HepG2 (cell line): ENCODE results near the gene NELFB. TPM values are rescaled to one million over a fixed set of nuclear protein-coding genes. Genes with fewer than 3 reads are reported as not detected.

Source experiments
- GATAD1 ChIP-seq: IDR thresholded peaks from 2 replicates; pipeline ENCODE4 v1.6.1; 2016; ENCODE audit warnings: missing genetic modification reagents, missing compliant biosample characterization
- HOXA3 ChIP-seq: sonication (generic); formaldehyde crosslinking; IDR thresholded peaks from 2 replicates; pipeline ENCODE4 v1.5.0; 2020; ENCODE audit warnings: missing genetic modification reagents
- KDM4B ChIP-seq: sonication (generic); formaldehyde crosslinking; IDR thresholded peaks from 2 replicates; pipeline ENCODE4 v1.4.0; 2020; ENCODE audit warnings: missing genetic modification reagents
- MED13 ChIP-seq: sonication (generic); formaldehyde crosslinking; IDR thresholded peaks from 2 replicates; pipeline ENCODE4 v1.5.0; 2020; ENCODE audit warnings: missing genetic modification reagents
- NFKB2 ChIP-seq: sonication (generic); formaldehyde crosslinking; IDR thresholded peaks from 2 replicates; pipeline ENCODE4 v1.4.0; 2020; ENCODE audit warnings: missing genetic modification reagents, borderline replicate concordance
- RARA ChIP-seq: IDR thresholded peaks from 2 replicates; pipeline ENCODE4 v1.6.1; 2016; ENCODE audit warnings: missing genetic modification reagents, missing compliant biosample characterization
- SOX5 ChIP-seq: IDR thresholded peaks from 2 replicates; pipeline ENCODE4 v1.6.1; 2016; ENCODE audit warnings: borderline replicate concordance
- TCF12 ChIP-seq, 2 experiments: fragments of 450-650 bp in 1 of 2; sonication (generic) in 1 of 2; formaldehyde crosslinking in 1 of 2; IDR thresholded peaks; 2 replicates each; pipeline versions ENCODE4 v1.6.1 to v1.8.0; 2017 to 2022; ENCODE audit warnings: antibody characterized with exemption in 1 of 2, mild to moderate bottlenecking in 1 of 2, missing genetic modification reagents in 1 of 2, moderate library complexity in 1 of 2
- YY1 ChIP-seq: IDR thresholded peaks from 2 replicates; pipeline ENCODE4 v1.6.1; 2011; ENCODE audit warnings: low read length, low read depth, moderate library complexity, mild to moderate bottlenecking; ENCODE audit not compliant: insufficient read depth, insufficient replicate concordance
- ZFP62 ChIP-seq: sonication (generic); formaldehyde crosslinking; IDR thresholded peaks from 2 replicates; pipeline ENCODE4 v1.4.0; 2020; ENCODE audit warnings: missing genetic modification reagents
- ZNF251 ChIP-seq: sonication (generic); formaldehyde crosslinking; IDR thresholded peaks from 2 replicates; pipeline ENCODE4 v1.9.0; 2021; ENCODE audit warnings: mild to moderate bottlenecking, missing genetic modification reagents
- ZNF564 ChIP-seq: sonication (generic); formaldehyde crosslinking; IDR thresholded peaks from 2 replicates; pipeline ENCODE4 v1.8.1; 2023; ENCODE audit warnings: mild to moderate bottlenecking, missing genetic modification reagents
- polyA plus RNA-seq, 8 experiments: library from polyadenylated mRNA; depleted of rRNA in 3 of 8; stranded (reverse) in 7 of 8; unstranded in 1 of 8; fragments of >200 nt; fragmentation: Illumina TruSeq in 4 of 8; extraction: Trizol in 4 of 8; gene quantifications; 2 replicates each; pipeline versions ENCODE4 v1.2.1 to v1.2.3, GENCODE V29; 2011 to 2016; ENCODE audit warnings: low read depth in 4 of 8, missing spikeins in 1 of 8, mixed read lengths in 1 of 8; ENCODE audit not compliant: insufficient read depth in 1 of 8
- total RNA-seq, 5 experiments: library from RNA; depleted of rRNA; stranded (reverse); fragments of >200 nt; fragmentation: Illumina TruSeq; extraction: Trizol; gene quantifications; 2 replicates each; pipeline ENCODE4 v1.2.3, GENCODE V29; 2016; ENCODE audit warnings: low read depth in 1 of 5
- TF ChIP-seq, protein P1 (sequence below): sonication (generic); formaldehyde crosslinking; IDR thresholded peaks from one replicate; pipeline ENCODE4 v1.5.1; 2020; ENCODE audit warnings: mild to moderate bottlenecking, missing genetic modification reagents; ENCODE audit errors: not compliant biosample characterization
- TF ChIP-seq, protein P2 (sequence below), 2 experiments: fragments of 450-650 bp in 1 of 2; sonication (generic) in 1 of 2; formaldehyde crosslinking; IDR thresholded peaks; 2 replicates each; pipeline versions ENCODE4 v1.5.0 to v1.8.0; 2020 to 2022; ENCODE audit warnings: mild to moderate bottlenecking in 1 of 2, missing genetic modification reagents in 1 of 2
- TF ChIP-seq, protein P3 (sequence below), 2 experiments: sonication (generic) in 1 of 2; formaldehyde crosslinking in 1 of 2; IDR thresholded peaks; 2 replicates each; pipeline versions ENCODE4 v1.5.1 to v1.6.1; 2011 to 2020; ENCODE audit warnings: borderline replicate concordance in 1 of 2, low read depth in 1 of 2, low read length in 1 of 2, mild to moderate bottlenecking in 1 of 2, missing genetic modification reagents in 1 of 2, moderate library complexity in 1 of 2

The NELFB gene
- total and polyA plus RNA-seq, 2 of the 13 experiments (the other 11 are each of a cell fraction or from before 2014, with no cell fraction given) = 26.5 to 45.8 TPM

DNA sequence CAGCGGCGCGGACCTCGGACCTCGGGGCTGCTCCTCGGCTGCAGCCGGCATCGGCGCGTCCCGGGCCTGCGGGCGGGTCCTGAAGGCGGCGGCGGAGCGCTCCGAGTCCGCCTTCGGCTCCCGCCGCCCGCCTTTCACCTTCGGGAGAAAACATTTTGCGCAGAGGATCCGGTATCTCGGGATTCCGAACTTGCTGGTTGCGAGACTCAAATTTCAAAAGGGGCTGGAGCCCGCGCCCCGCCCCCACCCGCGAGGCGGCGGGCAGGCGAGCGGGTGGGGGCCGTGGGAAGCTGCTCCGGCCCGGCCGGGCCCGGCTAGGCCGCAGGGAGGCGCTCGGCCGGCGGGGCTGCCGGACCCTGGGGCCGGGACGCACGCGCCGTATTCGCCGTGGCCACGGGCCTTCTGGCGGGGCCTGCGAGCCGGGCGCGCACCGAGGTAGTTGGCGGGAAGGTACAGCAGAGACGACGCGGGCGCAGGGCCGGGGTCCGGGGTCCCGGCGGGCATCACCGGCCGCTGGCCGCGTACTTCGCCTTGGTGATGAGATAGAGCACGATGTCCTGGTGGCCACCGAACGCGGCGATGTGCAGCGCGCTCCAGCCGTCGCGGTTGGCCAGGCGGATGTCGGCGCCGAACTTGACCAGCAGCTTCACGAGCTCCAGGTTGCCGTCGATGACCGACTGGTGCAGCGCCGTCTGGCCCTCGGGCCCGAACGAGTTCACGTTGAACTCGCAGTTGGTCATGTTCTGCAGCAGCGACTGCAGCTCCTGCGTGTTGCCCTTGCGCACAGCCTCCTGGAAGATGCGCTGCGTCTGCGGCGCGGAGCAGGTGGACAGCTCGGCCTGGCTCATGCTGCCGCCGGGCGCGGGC lies 46.2 kb downstream of the NELFB start (continued):
- TF ChIP-seq, protein P1, sequence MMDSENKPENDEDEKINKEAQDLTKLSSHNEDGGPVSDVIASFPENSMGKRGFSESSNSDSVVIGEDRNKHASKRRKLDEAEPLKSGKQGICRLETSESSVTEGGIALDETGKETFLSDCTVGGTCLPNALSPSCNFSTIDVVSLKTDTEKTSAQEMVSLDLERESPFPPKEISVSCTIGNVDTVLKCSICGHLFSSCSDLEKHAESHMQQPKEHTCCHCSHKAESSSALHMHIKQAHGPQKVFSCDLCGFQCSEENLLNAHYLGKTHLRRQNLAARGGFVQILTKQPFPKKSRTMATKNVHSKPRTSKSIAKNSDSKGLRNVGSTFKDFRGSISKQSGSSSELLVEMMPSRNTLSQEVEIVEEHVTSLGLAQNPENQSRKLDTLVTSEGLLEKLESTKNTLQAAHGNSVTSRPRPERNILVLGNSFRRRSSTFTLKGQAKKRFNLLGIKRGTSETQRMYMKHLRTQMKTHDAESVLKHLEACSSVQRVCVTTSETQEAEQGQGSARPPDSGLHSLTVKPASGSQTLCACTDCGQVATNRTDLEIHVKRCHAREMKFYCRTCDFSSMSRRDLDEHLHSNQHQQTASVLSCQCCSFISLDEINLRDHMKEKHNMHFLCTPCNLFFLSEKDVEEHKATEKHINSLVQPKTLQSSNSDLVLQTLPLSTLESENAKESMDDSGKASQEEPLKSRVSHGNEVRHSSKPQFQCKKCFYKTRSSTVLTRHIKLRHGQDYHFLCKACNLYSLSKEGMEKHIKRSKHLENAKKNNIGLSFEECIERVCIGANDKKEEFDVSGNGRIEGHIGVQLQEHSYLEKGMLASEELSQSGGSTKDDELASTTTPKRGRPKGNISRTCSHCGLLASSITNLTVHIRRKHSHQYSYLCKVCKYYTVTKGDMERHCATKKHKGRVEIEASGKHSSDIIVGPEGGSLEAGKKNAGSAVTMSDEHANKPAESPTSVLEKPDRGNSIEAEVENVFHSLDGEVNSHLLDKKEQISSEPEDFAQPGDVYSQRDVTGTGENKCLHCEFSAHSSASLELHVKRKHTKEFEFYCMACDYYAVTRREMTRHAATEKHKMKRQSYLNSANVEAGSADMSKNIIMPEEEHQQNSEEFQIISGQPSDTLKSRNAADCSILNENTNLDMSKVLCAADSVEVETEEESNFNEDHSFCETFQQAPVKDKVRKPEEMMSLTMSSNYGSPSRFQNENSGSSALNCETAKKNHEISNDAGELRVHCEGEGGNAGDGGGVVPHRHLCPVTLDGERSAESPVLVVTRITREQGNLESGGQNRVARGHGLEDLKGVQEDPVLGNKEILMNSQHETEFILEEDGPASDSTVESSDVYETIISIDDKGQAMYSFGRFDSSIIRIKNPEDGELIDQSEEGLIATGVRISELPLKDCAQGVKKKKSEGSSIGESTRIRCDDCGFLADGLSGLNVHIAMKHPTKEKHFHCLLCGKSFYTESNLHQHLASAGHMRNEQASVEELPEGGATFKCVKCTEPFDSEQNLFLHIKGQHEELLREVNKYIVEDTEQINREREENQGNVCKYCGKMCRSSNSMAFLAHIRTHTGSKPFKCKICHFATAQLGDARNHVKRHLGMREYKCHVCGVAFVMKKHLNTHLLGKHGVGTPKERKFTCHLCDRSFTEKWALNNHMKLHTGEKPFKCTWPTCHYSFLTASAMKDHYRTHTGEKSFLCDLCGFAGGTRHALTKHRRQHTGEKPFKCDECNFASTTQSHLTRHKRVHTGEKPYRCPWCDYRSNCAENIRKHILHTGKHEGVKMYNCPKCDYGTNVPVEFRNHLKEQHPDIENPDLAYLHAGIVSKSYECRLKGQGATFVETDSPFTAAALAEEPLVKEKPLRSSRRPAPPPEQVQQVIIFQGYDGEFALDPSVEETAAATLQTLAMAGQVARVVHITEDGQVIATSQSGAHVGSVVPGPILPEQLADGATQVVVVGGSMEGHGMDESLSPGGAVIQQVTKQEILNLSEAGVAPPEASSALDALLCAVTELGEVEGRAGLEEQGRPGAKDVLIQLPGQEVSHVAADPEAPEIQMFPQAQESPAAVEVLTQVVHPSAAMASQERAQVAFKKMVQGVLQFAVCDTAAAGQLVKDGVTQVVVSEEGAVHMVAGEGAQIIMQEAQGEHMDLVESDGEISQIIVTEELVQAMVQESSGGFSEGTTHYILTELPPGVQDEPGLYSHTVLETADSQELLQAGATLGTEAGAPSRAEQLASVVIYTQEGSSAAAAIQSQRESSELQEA (CRISPR knock-in tag) = no peak
- TF ChIP-seq, protein P2, sequence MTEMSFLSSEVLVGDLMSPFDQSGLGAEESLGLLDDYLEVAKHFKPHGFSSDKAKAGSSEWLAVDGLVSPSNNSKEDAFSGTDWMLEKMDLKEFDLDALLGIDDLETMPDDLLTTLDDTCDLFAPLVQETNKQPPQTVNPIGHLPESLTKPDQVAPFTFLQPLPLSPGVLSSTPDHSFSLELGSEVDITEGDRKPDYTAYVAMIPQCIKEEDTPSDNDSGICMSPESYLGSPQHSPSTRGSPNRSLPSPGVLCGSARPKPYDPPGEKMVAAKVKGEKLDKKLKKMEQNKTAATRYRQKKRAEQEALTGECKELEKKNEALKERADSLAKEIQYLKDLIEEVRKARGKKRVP (CRISPR knock-in tag; IDR thresholded peaks at IDR 0.05) = no peak
- TF ChIP-seq KDM4B = no peak
- no peak for TF ChIP-seq ZNF564
- no peak for TF ChIP-seq ZFP62 (CRISPR knock-in tag)
- no peak for TF ChIP-seq YY1
- TF ChIP-seq, protein P3, sequence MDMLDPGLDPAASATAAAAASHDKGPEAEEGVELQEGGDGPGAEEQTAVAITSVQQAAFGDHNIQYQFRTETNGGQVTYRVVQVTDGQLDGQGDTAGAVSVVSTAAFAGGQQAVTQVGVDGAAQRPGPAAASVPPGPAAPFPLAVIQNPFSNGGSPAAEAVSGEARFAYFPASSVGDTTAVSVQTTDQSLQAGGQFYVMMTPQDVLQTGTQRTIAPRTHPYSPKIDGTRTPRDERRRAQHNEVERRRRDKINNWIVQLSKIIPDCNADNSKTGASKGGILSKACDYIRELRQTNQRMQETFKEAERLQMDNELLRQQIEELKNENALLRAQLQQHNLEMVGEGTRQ (IDR thresholded peaks at IDR 0.05; ENCODE audit: low read depth, low read length) = no peak
- TF ChIP-seq, protein P3 (CRISPR knock-in tag; IDR thresholded peaks at IDR 0.05; ENCODE audit: borderline replicate concordance) = no peak
- TF ChIP-seq ZNF251 = no peak
- TF ChIP-seq RARA (CRISPR knock-in tag) = no peak; the same call in 1 of the 2 replicates
- no peak; the same call in 1 of the 2 replicates for TF ChIP-seq HOXA3 (CRISPR knock-in tag)
- TF ChIP-seq NFKB2 (CRISPR knock-in tag) = 0 out of 2 replicates have a peak, but pooled peaks have one; percentile 52
- TF ChIP-seq TCF12 (IDR thresholded peaks at IDR 0.05) = no peak
- TF ChIP-seq TCF12 (CRISPR knock-in tag; IDR thresholded peaks at IDR 0.05) = 0 out of 2 replicates have a peak, but pooled peaks have one; percentile 33
- TF ChIP-seq MED13 (CRISPR knock-in tag) = no peak
- no peak for TF ChIP-seq SOX5 (CRISPR knock-in tag)
- no peak for TF ChIP-seq GATAD1 (CRISPR knock-in tag)
